Transverse colon (tissue), 4 donors: ENCODE results near the gene YTHDF1.

ENCODE experiments used
- EP300 ChIP-seq: sonication (generic); formaldehyde crosslinking; IDR thresholded peaks from one replicate; pipeline ENCODE4 v1.6.1; 2017; ENCODE audit warnings: antibody characterized with exemption, low read depth
- POLR2A ChIP-seq: fragments of 450-650 bp; IDR thresholded peaks from one replicate; pipeline ENCODE4 v1.6.1; 2016; ENCODE audit warnings: antibody characterized with exemption, mild to moderate bottlenecking, moderate library complexity
- POLR2AphosphoS5 ChIP-seq, 3 donors: sonication (generic); formaldehyde crosslinking; IDR thresholded peaks; one replicate each; pipeline ENCODE4 v1.6.1; 2016; ENCODE audit warnings: antibody characterized with exemption in 3 of 3
- TF ChIP-seq, protein P1 (sequence below), 5 experiments: fragments of 200-600 bp in 3 of 5; fragments of 450-650 bp in 2 of 5; sonication (generic) in 3 of 5; IDR thresholded peaks; 1 replicate in 2 of 5; 2 replicates in 3 of 5; pipeline ENCODE4 v1.5.1; 2016 to 2017; ENCODE audit warnings: antibody characterized with exemption in 5 of 5, inconsistent platforms in 3 of 5, mild to moderate bottlenecking in 2 of 5, moderate library complexity in 1 of 5

DNA sequence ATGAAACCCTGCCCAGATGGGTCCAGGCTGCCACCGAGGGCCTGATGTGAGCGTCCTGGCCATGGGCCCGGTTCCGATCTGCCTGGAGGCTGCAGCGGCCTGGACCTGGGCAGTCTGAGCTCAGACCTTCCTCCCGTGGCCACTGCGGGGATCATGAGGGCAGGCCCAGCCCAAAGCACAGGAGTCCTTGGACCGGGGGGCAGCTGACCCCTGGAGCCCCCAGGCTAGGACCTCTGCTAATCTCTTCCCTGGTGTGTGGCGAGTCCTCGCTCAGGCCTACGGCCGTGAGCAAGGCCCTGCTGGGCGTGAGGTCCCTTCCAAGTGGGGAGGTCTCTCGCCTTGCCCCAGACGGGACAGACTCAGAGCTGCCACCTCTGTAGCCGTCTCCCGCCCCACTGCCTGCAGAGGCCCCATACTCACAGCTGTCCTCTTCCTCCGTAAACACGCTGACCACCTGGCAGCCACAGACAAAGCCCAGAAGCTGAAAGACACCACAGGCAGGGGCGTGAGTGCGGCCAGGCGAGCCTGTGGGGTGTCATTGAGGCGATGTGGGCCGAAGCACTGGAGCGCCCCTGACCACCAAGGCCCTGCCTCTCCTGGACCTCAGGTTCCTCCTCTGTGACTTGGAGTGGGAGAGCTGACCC is 27.8 kb upstream of the YTHDF1 start:
- TF ChIP-seq POLR2AphosphoS5 (IDR thresholded peaks at IDR 0.05) (no peak), EP300 (no peak), POLR2A (no peak)
- TF ChIP-seq, protein P1, sequence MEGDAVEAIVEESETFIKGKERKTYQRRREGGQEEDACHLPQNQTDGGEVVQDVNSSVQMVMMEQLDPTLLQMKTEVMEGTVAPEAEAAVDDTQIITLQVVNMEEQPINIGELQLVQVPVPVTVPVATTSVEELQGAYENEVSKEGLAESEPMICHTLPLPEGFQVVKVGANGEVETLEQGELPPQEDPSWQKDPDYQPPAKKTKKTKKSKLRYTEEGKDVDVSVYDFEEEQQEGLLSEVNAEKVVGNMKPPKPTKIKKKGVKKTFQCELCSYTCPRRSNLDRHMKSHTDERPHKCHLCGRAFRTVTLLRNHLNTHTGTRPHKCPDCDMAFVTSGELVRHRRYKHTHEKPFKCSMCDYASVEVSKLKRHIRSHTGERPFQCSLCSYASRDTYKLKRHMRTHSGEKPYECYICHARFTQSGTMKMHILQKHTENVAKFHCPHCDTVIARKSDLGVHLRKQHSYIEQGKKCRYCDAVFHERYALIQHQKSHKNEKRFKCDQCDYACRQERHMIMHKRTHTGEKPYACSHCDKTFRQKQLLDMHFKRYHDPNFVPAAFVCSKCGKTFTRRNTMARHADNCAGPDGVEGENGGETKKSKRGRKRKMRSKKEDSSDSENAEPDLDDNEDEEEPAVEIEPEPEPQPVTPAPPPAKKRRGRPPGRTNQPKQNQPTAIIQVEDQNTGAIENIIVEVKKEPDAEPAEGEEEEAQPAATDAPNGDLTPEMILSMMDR (IDR thresholded peaks at IDR 0.05) = no peak
